Stomach (tissue), 9 donors: ENCODE measurements around the gene RACGAP1. TPM values are rescaled to one million over a fixed set of nuclear protein-coding genes. Genes with fewer than 3 reads are reported as not detected.

ENCODE experiments used
- DNase-seq, 2 donors: peaks; one replicate each; pipeline versions ENCODE4 v3.0.0 to v3.0.0-alpha.2; 2013 to 2019
- H3K27ac ChIP-seq, 5 donors: fragments of 200-600 bp in 4 of 5; sonication (generic) in 4 of 5; one replicate each; pipeline ENCODE4 v1.5.1; 2013 to 2019; ENCODE audit warnings: mild to moderate bottlenecking in 1 of 5, moderate library complexity in 1 of 5
- H3K27me3 ChIP-seq, 3 donors: fragments of 200-600 bp; sonication (generic); one replicate each; pipeline ENCODE4 v1.5.1; 2017 to 2019; ENCODE audit warnings: mixed run types in 1 of 3
- H3K36me3 ChIP-seq, 4 donors: fragments of 200-600 bp; sonication (generic); 1 replicate in 3 of 4; 2 replicates in 1 of 4; pipeline ENCODE4 v1.5.1; 2016 to 2019
- H3K4me1 ChIP-seq, 4 donors: fragments of 200-600 bp; sonication (generic); one replicate each; pipeline ENCODE4 v1.5.1; 2016 to 2019
- H3K4me3 ChIP-seq, 4 donors: fragments of 200-600 bp; sonication (generic) in 3 of 4; one replicate each; pipeline ENCODE4 v1.5.1; 2016 to 2019; ENCODE audit warnings: mild to moderate bottlenecking in 1 of 4
- H3K9me3 ChIP-seq, 4 donors: fragments of 200-600 bp; sonication (generic); one replicate each; pipeline ENCODE4 v1.5.1; 2016 to 2019
- EP300 ChIP-seq: sonication (generic); formaldehyde crosslinking; IDR thresholded peaks from one replicate; pipeline ENCODE4 v1.6.1; 2017; ENCODE audit warnings: antibody characterized with exemption
- POLR2A ChIP-seq, 4 donors: fragments of 450-650 bp; IDR thresholded peaks; one replicate each; pipeline ENCODE4 v1.6.1; 2016; ENCODE audit warnings: antibody characterized with exemption in 4 of 4, control low read depth in 2 of 4, mild to moderate bottlenecking in 1 of 4, moderate library complexity in 1 of 4
- POLR2AphosphoS5 ChIP-seq, 3 donors: sonication (generic); formaldehyde crosslinking; IDR thresholded peaks; one replicate each; pipeline ENCODE4 v1.6.1; 2016; ENCODE audit warnings: antibody characterized with exemption in 3 of 3
- WGBS, 5 donors: extraction: QIAGEN DNeasy Blood & Tissue Kit in 3 of 5; methylation state at CpG; one replicate each; pipeline versions ENCODE4 v1.1.5 to v1.1.7; 2013 to 2018; 5-methylcytosine and 5-hydroxymethylcytosine counted together
- intact Hi-C: fragments of 100-400 bp; cut with DNase I; formaldehyde crosslinking; loops from one replicate; pipeline ENCODE4 v1.15.1; 2023; ENCODE audit warnings: low total_unique reads
- polyA plus RNA-seq, 3 donors: library from polyadenylated mRNA; stranded (reverse); fragments of 200-250 nt; gene quantifications; one replicate each; pipeline ENCODE4 v1.2.3, GENCODE V29; 2013
- total RNA-seq, 5 donors: library from RNA; depleted of rRNA; stranded (reverse); fragments of >200 nt; gene quantifications; one replicate each; pipeline versions ENCODE4 v1.1.0 to v1.2.3, GENCODE V29; 2014 to 2016
- TF ChIP-seq, protein P1 (sequence below), 7 experiments: fragments of 450-650 bp in 4 of 7; fragments of 200-600 bp in 3 of 7; sonication (generic) in 3 of 7; IDR thresholded peaks; one replicate each; pipeline ENCODE4 v1.5.1; 2016 to 2019; ENCODE audit warnings: antibody characterized with exemption in 7 of 7, control low read depth in 2 of 7, mild to moderate bottlenecking in 1 of 7
- donor health status: healthy with polysubstance abuse.
- donor health status: Bipolar disorder and iron deficiency.
- donor health status: healthy.

RACGAP1 gene
- total and polyA plus RNA-seq, 8 donors: 7.9 to 36.7 (median 12.7) TPM

DNA sequence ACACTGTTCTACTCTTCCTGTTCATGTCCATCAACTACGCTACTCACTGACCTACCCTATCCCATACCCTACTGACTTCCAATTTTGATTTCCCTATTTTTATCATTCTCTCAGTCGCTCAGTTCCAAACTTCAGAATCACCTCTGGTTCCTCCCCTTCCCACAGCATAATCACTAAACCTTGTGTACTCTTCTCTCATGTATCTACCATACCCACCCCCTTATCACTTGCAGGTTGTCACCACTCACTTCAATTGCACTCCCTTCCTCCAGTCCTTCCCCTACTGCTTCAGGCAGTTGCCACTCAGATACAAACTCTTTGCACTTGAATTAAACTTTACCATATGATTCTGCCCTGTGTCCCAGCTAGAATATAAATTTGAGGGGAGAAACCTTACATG is 6.3 kb downstream of the RACGAP1 start:
- TF ChIP-seq POLR2A (IDR thresholded peaks at IDR 0.05) (no peak), POLR2AphosphoS5 (IDR thresholded peaks at IDR 0.05) (no peak), EP300 (no peak)
- TF ChIP-seq, protein P1, sequence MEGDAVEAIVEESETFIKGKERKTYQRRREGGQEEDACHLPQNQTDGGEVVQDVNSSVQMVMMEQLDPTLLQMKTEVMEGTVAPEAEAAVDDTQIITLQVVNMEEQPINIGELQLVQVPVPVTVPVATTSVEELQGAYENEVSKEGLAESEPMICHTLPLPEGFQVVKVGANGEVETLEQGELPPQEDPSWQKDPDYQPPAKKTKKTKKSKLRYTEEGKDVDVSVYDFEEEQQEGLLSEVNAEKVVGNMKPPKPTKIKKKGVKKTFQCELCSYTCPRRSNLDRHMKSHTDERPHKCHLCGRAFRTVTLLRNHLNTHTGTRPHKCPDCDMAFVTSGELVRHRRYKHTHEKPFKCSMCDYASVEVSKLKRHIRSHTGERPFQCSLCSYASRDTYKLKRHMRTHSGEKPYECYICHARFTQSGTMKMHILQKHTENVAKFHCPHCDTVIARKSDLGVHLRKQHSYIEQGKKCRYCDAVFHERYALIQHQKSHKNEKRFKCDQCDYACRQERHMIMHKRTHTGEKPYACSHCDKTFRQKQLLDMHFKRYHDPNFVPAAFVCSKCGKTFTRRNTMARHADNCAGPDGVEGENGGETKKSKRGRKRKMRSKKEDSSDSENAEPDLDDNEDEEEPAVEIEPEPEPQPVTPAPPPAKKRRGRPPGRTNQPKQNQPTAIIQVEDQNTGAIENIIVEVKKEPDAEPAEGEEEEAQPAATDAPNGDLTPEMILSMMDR (IDR thresholded peaks at IDR 0.05): no peak
- intact Hi-C loops: no loop called here
- WGBS, 5 donors: 86 to 98% (median 93%) methylated on average over 2 of the region's 2 CpGs
- peaks cover 0 to 30% (median 13%) of the 10 kb centered on the region in 4 donors for H3K4me1 ChIP-seq
- no peaks in the 10 kb centered on the region for H3K9me3 ChIP-seq
- H3K36me3 ChIP-seq: peaks cover 0 to 11% (median 6%) of the 10 kb centered on the region in 4 donors
- DNase-seq: no peak
- no peak overlapping the region for H3K4me3 ChIP-seq
- peak overlapping the region in 1 of 5 donors; percentile 82 for H3K27ac ChIP-seq
- no peaks in the 10 kb centered on the region for H3K27me3 ChIP-seq

DNA sequence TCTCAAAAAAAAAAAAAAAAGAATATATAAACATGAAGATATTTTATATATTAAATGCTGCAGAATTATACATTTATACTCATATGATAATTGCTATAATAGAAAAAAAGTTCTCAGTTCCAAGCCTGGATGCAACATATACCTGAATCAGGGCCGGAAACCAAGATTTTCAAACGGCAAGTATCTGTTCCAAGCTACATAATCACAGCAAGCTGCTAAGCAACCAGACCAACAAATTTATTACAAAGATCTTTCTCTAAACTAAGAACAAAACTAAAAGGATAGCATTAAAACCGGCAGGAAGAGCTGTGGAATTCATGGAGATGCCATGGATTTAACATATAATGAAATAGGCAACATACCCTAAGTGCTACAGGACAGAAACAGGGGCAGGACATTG is 7.1 kb downstream of the RACGAP1 start:
- WGBS, 5 donors: 63 to 81% (median 72%) methylated on average over 3 of the region's 3 CpGs

DNA sequence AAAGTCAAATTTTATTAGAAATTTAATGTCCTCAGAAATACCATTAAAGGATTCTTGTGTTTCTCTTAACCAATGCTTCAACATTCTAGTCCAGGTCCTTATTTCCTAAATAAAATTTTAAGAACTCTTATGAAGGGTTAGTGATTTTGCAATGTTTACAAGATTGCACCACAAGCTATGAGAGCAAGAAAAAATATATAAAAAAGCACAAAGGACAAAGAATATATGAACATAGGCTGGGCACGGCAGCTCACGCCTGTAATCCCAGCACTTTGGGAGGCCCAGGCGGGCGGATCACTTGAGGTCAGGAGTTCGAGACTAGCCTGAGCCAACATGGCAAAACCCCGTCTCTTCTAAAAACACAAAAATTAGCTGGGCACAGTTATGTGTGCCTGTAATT is 7.7 kb downstream of the RACGAP1 start:
- H3K36me3 ChIP-seq: peaks cover 0 to 13% (median 9%) of the 10 kb centered on the region in 4 donors
- H3K27me3 ChIP-seq: no peaks in the 10 kb centered on the region
- DNase-seq: no peak
- H3K27ac ChIP-seq: peak overlapping the region in 4 of 5 donors; percentile 73 to 82 (median 78)
- TF ChIP-seq POLR2A (IDR thresholded peaks at IDR 0.05): no peak
- peaks cover 0 to 22% (median 12%) of the 10 kb centered on the region in 4 donors for H3K4me1 ChIP-seq
- H3K4me3 ChIP-seq: no peak overlapping the region
- intact Hi-C loops: no loop called here
- H3K9me3 ChIP-seq: no peaks in the 10 kb centered on the region
- WGBS, 5 donors: 66 to 83% (median 76%) methylated on average over 6 of the region's 6 CpGs

More for the DNA sequence above, 7.1 kb downstream of the RACGAP1 start:
- intact Hi-C loops: no loop called here
- TF ChIP-seq POLR2AphosphoS5 (IDR thresholded peaks at IDR 0.05) (no peak), EP300 (no peak), POLR2A (IDR thresholded peaks at IDR 0.05) (no peak)
- TF ChIP-seq, protein P1 (IDR thresholded peaks at IDR 0.05): no peak
- peaks cover 0 to 13% (median 9%) of the 10 kb centered on the region in 4 donors for H3K36me3 ChIP-seq
- DNase-seq: peak in 1 of 2 donors; percentile 27
- H3K27me3 ChIP-seq: no peaks in the 10 kb centered on the region
- peak overlapping the region in 4 of 5 donors; percentile 73 to 82 (median 78) for H3K27ac ChIP-seq
- H3K4me1 ChIP-seq: peaks cover 0 to 22% (median 13%) of the 10 kb centered on the region in 4 donors
- no peaks in the 10 kb centered on the region for H3K9me3 ChIP-seq
- H3K4me3 ChIP-seq: no peak overlapping the region

DNA sequence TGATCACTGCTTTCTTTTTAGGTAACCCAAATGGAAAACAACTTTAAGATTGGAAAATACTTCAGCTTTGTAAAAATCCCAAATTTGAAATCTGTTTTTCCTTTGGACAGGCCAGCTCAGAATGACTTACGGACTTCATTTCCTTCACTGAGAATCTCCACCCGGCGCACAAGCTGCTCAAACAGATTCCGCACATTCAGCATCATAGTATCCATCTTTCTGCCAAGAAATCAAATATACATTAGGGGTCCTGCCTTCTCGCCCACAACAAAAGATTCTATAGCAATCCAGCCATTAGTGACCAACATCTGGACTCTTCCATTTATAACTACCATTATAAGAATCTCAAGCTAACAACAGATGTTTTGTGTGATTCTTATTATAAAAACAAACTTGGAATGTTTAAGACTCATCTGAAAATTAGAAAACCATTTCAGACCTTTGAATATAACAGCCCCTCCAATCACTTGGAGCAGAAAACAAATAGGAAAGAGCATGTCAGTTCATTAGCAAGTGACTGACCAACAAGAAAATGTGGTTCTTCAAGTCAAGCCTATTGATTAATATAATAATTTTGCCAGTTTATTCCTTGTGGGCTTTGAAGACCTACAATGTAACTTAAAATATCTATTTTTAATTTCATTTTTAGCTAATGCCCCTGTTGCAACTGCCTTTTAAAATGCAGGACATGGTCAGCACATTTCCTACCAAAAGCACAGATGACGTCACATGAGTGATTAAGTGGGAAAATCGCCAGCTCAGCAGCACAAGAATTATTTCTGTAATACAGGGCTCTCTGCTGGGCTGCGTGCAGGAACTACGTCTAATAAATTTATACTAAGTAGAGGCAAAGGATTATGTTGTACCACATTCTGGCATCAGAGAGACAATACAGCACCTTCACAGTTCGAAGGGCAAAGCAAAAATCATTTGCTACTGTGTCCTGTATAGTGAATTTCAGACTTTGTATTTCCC is 8.5 kb downstream of the RACGAP1 start:
- Histone ChIP-seq H3K27me3 (no peaks in the 10 kb centered on the region), H3K4me1 (peaks cover 0 to 22% (median 12%) of the 10 kb centered on the region in 4 donors), H3K4me3 (no peak overlapping the region), H3K27ac (peak overlapping the region in 4 of 5 donors; percentile 73 to 82 (median 78)), H3K9me3 (no peaks in the 10 kb centered on the region), H3K36me3 (peaks cover 0 to 13% (median 9%) of the 10 kb centered on the region in 4 donors)
- TF ChIP-seq EP300: no peak
- peak in 1 of 3 donors; percentile 32 for TF ChIP-seq POLR2AphosphoS5 (IDR thresholded peaks at IDR 0.05)
- TF ChIP-seq, protein P1 (IDR thresholded peaks at IDR 0.05): no peak
- no peak for TF ChIP-seq POLR2A (IDR thresholded peaks at IDR 0.05)
- WGBS, 5 donors: 48 to 61% (median 53%) methylated on average over 10 of the region's 10 CpGs
- intact Hi-C loops: no loop called here
- peak; percentile 51 to 92 for DNase-seq
